Superior temporal gyrus (tissue), 1 donor: ENCODE results near the gene IGF2.

Experiments
- DNase-seq: peaks from one replicate; pipeline ENCODE4 v3.0.0-alpha.2; 2016; ENCODE audit errors: extremely low spot score

The IGF2 gene

DNA sequence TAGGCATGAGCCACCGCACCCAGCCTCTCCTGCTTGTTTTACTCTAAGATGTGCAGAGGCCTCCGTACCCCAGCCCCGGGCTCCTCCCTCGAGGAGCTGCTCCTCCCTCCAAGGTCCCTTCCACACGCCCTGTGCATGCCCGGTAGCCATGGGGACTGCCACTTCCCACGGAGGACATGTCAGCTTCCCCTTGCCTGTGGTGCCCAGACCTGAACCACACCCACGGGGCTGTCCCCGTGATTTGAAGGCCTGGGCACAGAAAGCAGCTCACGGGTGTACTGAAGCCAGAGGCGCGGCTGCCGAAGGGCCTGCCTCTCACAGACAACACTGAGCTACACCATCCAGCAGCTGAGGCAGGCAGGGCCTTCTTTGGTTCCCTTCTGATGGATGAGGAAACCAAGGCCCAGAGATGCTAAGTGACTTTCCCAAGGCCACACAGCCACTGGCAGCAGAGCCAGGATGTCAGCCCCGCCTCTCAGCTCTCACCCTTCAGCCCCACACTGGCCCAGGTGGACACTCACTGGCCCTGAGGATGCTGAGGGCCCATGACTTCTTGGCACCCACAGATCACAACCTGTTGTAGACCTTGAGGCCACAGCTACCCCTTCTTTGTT is 14.5 kb upstream of the IGF2 start:
- no peak for DNase-seq

DNA sequence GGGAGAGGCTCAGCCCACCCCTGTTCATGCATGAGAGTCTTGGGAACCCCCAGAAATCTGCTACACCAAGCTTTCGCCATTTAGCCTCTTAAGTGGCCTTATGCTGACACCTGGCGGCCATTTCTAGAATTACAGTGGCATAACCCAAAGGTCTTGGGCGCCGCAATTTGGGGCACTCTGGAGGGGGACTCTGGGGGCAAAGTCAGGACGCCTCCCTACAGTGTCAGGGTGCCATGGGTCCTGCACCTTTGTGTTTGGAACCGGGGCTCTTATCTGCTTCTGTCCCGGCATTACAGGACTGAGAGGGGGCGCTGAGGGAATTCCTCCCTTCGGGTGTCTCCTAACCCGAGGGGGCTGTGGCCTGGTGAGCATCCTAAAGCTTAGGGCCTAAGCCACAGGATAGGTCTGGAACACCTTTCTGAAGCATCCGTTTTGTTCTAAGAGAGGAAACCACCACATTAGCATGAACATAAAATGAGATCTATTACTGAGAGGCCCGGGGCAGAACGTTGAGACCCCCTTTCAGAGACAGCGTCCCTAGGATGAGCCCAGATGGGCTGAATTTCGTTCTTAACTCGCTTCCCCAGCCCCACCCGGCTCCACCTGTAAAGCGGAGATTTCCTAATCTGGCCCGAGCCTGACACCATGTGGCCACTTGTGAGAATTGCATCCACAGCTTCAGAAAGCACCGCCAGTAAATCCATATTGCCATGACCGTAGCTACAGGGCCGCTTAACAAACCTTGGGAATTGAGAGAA is 12.5 kb upstream of the IGF2 start:
- peak; percentile 88 for DNase-seq

DNA sequence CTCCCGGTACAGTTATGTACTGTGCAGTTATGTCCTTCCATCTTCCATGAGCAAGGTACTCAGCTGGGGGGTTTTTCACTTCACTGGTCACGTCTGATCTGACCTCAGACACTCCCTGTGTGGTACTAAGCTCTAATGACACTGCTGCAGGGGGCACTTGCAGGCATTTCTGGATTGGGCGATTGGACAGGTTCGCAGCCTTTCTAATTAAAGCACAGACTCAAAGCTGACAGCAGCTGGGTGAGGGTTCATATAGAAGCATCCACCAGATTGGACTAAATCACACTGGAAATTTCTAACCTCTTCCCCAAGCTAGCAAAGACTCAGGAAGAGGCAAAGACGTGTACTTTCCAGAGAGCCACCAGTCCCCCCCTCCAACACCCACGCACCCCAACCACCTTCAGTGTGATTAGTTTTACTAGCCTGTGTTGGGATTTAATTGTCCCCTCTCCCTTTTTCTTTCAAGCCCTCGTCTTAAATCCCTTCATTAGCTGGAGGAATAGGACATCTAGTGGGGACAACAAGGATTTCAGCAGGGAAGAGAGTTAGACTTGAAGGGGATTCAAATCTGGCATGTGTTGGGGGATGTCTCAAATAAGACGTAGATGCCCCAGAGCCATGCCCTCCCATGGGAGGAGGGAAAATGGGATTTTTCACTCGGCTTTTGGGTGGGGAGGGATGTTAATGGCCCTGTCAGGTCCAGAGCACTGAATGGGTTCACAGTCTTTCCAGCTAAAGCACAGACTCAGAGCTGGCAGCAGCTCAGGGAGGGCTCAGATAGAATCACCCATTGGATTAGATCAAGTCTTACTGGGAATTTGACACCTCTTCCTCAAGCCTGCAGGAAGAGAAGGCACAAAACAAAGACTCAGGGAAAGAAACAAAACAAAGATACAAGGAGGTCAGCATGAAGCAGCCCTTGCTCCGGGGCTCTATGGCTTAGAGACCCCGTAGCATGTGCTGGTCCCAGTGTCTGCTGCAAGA is 11.0 kb upstream of the IGF2 start:
- DNase-seq: peak; percentile 17

DNA sequence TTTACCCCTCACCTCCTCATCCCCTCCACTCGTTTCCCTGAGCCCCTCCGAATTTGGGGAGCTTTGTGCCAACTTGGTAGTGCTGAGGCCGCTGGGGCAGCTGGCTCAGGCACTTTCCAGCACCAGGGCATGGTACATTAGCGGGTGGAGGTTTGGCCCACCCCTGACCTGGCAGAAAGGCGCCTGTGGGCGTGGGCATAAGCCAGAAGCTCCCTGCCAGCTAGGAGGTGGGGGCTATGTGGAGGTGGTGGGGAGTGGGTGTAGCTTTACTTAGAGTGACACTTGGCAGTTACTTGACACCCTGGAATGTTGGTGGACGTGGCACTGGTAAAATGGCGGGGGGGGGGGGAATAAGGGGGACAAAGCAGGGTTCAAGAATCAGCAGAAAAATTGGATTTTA is 10.3 kb upstream of the IGF2 start:
- DNase-seq: no peak

DNA sequence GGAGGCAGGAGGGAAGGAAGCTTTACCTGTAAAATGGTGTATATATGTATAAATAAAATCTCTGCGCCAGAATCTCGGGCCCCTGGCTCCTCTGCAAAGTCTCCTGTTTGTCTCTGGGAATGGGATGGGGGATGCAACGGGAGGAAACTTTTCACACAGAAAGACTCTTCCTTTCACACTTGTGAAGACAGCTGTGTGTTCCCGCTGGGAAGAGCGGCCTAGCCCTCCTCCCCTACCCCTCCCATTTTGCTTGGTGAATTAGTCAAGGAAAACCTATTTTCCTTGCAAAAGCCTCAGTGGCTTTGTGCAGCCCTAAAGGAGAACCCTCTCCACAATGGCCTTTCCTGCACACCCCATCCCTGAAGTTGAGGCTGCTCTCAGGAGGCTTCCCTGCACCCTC is 9.4 kb upstream of the IGF2 start:
- DNase-seq: no peak

DNA sequence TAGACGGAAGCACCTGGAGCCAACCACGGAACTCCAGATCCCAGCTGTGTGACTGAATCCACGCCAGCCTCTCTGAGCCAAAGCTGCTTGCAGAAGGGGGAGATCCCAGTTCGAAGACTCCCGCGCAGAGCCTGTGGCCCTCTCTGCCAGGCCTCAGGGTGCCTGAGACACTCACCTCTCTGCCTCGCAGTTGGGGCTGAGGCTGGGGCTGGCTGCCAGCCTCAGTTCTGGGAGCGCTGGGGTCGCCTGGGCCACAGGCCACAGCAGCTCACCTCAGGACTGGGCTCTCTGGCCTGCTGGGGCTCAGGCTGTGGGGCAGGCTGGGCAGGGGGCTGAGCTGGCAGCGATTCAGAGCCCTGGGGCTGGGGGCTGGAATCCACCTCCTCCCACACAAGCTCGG is 8.2 kb upstream of the IGF2 start:
- DNase-seq: no peak

DNA sequence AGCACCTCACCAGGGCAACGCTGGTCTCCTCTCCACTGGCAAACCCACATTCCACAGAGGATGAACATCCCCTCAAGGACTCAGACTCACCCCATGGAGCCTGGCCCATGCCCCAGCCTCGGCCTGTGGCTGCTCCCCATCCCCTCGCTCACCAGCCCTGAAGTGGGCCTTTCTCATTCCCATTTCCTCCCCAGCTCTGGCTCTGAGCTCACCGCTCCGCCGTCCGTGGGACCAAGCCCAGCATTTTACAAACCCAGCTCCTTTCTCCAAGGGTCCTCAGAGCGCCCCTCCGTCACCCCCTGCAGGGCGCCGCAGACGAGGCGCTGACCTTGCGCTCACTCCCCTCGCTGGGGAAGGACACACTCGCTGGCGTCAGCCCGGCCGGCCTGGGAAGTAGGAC is 6.9 kb upstream of the IGF2 start:
- DNase-seq: no peak

DNA sequence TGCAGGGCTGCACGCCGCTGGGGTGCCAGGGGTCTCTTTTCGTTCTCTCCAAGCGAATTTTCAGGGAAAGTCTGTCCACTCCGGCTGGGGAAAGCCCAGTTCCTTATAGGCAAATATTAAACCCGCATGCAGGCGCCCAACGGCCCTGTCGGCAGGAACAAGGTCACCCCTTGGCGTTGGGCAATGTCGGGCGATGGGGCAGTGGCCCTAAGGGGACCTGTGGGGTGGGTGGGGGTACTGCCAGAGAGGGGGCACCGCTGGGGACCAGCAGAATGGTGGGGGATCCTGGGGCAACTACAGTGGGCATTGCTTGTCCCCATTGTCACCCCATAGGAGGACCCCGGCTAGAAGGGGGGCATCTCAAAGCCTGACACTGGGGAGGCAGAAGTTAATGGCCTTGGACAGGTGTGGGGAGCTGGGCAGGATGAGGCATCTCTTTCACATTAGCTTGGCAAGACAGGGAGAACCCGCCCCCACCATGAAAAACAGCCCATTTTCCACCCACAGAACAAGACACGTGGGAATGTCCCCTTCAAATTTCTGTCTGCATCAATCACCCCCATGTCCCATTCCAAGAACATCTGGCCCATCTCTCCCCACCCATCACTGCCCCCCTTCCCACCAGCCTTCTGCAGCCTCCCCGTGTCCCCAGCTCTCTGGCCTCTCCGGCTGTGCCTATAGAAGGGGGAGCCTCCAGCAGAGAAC is 5.5 kb upstream of the IGF2 start:
- DNase-seq: no peak

DNA sequence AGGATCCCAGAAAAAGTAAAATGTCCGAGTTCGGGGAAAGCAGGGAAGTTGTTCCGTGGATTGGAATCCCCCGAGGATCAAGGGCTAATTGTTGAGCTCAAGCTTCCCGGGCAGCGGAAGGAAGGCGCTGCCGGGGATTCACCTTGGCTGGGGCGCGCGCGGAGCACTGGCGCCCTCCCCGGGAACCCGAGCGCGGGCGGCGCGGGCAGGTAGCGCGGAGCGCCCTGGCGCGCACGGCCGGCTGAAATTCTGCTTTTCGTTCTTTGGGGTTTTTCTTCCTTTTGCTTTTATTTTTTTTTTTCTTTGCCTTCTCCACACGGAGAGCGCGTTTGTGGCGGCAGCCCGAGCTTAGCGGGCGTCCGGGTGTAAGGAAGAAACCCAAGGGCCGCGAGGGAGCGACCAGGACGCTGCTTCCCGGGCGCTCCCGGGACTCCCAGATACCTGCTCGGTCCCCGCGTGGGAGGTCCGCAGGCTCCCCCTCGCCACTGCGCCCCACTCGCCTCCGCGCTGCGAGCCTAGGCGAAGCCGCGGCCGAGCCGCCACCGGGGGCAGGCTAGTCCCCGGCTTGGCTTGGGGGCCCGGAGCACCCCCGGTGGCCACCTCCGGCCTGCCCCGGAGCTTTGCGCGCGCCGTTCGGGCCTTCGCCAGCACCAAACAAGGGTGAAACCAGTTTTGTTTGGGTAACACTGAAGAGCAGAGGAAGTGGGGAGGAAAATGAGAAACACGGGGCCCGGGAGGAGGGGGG is 4.8 kb upstream of the IGF2 start:
- DNase-seq: no peak

DNA sequence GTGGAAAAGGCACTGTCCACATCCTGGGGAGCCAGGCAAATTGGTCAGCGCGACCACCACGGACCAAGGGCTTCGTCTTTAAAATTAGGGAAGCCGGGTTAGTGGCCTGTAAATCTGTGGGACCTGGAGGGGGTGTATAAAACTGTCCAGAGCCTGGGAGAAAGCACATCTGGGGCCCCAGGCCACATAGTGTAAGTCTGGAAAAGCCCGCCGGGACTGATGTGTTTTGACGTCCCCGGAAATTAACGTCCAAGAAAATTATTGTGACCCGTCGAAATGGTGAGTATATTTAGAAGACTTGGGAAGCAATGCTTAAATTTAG is 4.2 kb upstream of the IGF2 start:
- DNase-seq: no peak

DNA sequence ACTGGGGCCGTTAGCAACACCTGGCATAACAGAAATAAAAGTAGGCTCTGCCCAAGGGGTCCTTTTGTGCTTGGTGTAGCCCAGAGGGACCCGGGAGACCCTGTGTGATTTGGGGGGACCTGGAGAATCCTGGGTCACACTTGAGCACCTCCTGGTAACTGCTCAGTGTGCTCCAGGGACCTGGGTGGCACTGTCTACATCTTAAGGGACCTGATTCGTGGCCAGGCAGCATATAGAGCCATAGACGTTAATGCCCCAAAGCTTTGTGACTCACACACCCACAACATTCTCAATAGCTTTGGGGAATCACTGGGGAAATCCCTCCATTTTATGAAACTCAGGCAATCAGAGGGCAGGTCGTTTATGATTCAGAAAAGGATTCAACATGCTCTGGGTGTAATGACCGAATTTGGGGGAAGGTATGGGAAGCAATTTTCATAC is 3.6 kb upstream of the IGF2 start:
- DNase-seq: no peak

DNA sequence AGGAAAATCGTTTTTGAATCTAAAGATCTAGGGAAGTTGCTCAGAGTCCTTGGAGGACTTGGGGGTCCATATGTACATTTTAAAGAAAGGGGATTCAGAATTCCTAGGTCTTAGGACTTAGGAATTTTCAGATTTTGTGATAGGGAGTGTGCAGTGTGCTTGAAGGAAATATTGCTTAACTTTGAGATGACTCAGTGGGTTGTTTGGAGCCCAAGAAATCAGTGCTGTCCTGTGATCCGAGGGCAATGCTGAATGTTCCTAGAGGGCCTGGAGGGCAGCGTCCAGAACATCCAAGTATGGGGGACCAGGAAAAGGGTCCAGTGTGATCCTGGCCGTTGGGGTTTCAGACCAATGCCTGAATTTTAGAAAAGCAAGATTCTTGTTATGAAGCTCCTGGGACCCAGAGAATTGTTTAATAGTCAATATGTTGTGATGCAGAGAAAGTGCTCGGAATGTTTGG is 3.1 kb upstream of the IGF2 start:
- no peak for DNase-seq

DNA sequence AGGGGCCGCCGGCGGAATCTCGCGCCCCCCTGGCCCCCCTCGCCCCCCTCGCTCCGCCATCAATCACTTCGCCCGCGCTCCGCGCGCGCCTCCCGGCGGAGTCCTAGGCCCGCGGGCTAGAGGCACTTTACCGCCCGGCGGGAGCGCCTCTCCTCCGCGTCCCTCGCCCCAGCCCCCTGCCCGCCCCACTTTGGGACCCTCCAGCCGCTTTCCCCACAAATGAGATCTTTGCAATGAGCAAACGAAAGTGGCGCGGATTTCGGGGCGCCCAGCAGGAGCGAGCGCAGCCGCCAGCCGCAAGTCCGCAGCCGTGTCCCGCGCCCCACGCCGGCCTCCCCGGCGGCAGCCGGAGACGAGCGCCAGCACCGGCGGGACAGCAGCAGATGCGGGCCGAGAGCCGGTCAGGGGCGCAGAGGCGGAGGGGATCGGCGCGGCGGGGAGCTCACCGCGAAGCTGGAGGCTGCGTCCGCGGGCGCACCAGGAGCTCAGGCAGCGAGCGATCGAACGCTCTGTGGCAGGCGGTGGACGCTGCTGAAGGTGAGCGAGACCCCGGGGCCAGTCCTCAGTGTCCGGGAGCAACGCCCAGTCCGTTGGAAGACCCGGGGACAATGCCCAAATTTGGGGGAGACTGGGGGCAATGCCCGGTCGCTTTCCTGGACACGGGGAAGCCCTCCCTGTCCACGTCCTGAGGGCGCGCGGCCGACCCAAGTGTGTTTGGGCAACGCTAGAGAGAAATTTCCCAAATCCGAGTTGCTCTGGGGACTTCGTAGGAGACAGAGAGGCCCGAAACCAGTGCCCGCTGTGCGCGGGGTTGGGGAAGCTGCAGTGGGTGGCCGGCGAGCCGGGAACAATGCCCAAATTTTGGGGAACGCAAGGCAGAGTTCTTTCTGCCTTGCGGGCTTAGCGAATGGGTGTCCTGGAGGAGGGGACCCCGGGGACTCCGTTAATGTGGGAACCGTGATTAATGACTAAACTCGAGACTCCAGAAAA is 1.5 kb upstream of the IGF2 start:
- no peak for DNase-seq

DNA sequence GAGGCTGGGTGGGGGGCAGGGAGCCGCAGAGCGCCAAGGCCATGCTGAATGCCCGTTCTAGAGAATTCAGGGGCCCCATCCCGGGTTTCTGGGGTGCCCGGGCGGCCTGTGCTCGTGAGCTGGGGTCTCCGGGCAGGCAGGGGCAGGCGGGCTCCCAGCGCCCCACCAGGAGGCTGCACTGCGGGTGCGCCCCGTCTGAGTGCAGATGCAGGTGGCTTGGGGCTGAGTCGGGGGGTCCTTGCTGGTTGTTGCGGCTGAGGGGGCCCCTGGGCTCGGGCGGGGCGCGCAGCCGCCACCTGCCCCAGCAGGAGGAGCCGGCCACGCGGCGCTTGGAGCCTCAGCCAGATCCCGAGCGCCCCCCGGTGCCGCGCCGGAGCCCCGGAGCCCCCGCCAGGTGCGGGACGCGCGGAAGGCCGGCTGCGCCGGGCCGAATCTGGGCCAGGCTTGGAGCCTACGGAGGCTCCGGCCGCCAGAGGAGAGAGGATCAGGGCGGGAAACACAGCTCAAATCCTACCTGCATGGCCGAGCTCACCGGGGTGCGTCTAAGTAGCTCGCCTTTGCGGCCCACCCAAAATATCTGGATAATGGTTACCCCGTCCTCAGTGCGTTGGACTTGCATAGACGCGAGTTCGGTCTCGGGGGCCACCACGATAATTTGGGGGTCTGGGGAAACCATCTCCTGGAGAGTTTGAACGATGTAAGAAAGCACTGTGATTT is 590 bp upstream of the IGF2 start:
- no peak for DNase-seq

DNA sequence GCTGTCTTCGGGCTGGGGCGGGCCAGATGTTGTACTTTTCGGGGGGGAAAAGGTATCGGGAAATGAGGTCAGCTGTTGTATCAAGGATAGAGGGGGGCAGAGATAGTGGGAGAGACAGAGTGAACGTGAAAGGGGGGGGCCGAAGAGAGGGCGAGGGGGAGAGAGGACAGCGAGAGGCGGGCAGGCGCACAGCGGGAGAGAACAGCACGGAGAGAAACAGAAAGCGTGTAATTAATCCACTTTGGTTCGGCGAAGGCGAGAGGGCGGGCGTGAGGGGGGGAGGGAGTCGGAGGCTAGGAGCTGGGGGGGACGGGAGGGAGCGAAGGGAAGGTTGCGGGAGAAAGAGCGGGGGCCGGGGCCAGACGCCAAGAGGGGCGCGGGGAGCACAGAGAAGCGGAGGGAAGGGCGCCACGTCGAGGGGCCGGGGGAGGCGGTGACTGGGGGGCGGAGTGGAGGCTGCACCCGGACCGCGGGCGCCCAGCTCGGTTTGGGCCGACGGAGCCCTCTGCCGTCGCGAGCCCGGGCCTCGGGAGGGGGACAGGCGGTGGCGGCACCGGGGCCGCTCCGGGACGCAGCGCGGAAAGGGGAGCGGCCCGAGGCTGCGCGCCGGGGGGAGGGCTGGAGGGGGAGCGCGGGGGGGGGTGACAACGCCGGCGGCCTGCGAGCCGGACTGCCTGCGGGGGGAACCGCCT is 612 bp downstream of the IGF2 start:
- DNase-seq: no peak

DNA sequence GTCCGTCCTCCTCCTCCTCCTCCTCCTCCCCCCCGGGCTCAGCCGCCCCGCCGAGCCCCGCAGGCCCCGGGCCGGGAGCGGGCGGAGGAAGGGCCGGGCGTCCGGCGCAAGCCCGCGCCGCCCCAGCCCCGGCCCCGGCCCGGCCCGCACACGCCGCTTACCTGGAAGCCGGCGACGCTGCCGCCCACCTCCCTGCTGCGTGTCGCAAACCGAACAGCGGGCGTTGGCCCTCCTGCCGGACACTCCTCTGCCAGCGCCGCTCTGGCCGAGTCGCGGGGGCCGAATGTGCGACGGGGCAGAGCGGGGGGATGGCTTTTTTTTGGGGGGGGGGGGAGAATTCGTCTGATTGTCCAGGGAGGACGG is 1.1 kb downstream of the IGF2 start:
- no peak for DNase-seq

DNA sequence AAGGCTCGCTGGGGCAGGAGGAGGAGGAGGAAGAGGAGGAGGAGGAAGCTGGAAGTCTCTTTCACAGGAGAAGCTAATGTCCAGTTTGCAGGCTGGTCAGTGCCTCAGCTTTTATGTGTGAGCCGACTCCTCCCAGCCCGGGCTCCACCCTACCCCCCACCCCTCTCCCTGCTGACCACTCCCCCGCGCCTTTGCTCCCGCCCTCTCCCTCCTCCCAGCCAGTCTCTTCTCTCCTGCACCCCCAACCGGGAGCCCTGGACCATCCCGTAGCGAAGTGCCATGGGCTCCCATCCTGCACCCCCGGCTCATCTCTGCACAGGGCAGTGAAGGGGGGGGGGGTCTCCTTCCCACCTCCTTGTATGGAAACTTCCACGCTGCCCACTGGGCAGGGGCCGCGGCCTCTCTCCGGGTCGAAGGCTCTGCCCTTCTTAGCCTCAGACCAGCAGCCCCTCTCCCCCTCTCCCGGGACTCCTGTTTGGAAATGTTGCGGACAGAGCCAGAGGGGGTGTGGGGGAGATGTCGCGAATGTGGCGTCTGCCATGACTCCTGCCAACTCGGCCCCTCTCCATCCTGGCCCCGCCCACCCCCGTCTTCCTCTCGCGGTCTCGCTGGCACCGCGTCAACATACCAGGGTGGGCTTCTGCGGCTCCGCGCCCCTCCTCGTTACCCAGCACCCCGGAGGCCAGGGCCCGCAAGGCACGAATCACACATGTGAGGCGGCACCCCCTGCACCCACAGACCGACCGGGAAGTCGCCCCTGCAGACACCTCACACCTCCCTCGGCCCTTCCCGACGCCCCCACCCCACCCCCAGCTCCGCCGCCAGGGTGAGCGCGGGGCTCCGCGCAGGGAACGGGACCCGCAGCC is 1.8 kb downstream of the IGF2 start:
- no peak for DNase-seq

DNA sequence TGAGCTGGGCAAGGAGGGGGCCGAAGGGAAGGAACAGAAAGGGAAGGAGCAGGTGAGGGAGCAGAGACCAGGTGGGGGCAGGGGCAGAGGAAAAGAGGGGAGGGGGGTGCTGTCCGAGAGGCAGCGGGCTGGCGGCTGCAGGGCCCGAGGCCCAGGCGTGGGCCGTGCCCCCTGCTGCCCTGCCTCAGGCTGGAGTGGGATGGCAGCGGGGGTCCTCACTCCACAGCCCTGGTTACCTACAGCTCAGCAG is 2.3 kb downstream of the IGF2 start:
- no peak for DNase-seq
